Neuronal stem cell (in vitro differentiated cells): ENCODE data around the gene FYB2.

ENCODE experiments used
- DNase-seq: peaks from one replicate; pipeline ENCODE4 v3.0.0-alpha.2; 2013; ENCODE audit warnings: low spot score
- H2AFZ ChIP-seq: one replicate; pipeline ENCODE4 v1.6.1; 2013; ENCODE audit warnings: mild to moderate bottlenecking, low read length, inconsistent platforms
- H2AK5ac ChIP-seq: 2 replicates; pipeline ENCODE4 v1.6.1; 2013; ENCODE audit warnings: low read depth, mild to moderate bottlenecking, inconsistent platforms, low read length, moderate library complexity, mixed read lengths
- H2BK120ac ChIP-seq: 2 replicates; pipeline ENCODE4 v1.6.1; 2013; ENCODE audit warnings: low read depth, mild to moderate bottlenecking, inconsistent platforms, low read length, moderate library complexity, mixed read lengths
- H2BK12ac ChIP-seq: one replicate; pipeline ENCODE4 v1.6.1; 2013; ENCODE audit warnings: low read length, inconsistent platforms
- H2BK15ac ChIP-seq: 2 replicates; pipeline ENCODE4 v1.6.1; 2013; ENCODE audit warnings: mild to moderate bottlenecking, low read length, inconsistent platforms, mixed read lengths
- H2BK5ac ChIP-seq: one replicate; pipeline ENCODE4 v1.6.1; 2013; ENCODE audit warnings: inconsistent platforms, mild to moderate bottlenecking, low read length, moderate library complexity
- H3K14ac ChIP-seq: one replicate; pipeline ENCODE4 v1.6.1; 2013; ENCODE audit warnings: low read length, inconsistent platforms
- H3K18ac ChIP-seq: 2 replicates; pipeline ENCODE4 v1.6.1; 2013; ENCODE audit warnings: low read length, inconsistent platforms
- H3K23ac ChIP-seq: 2 replicates; pipeline ENCODE4 v1.6.1; 2013; ENCODE audit warnings: low read depth, mild to moderate bottlenecking, mixed read lengths, low read length, inconsistent platforms; ENCODE audit not compliant: poor library complexity
- H3K27ac ChIP-seq: replicated peaks from 3 replicates; pipeline ENCODE4 v1.5.1; 2013; ENCODE audit warnings: low read length, inconsistent platforms
- H3K27me3 ChIP-seq, 3 experiments: 2 replicates each; pipeline ENCODE4 v1.6.1; 2013; ENCODE audit warnings: low read length in 3 of 3, mild to moderate bottlenecking in 2 of 3, inconsistent platforms in 1 of 3, low read depth in 1 of 3, mixed read lengths in 1 of 3, moderate library complexity in 1 of 3; ENCODE audit not compliant: control insufficient read depth in 3 of 3, insufficient read depth in 3 of 3
- H3K36me3 ChIP-seq, 2 donors: replicated peaks in 1 of 2; 2 replicates each; pipeline ENCODE4 v1.6.1; 2013; ENCODE audit warnings: low read length in 2 of 2; ENCODE audit not compliant: control insufficient read depth in 2 of 2, insufficient read depth in 2 of 2
- H3K4ac ChIP-seq: 2 replicates; pipeline ENCODE4 v1.6.1; 2013; ENCODE audit warnings: inconsistent platforms, mild to moderate bottlenecking, low read length, moderate library complexity
- H3K4me1 ChIP-seq, 2 donors: 1 replicate in 1 of 2; 2 replicates in 1 of 2; pipeline ENCODE4 v1.6.1; 2013; ENCODE audit warnings: low read length in 2 of 2, low read depth in 1 of 2; ENCODE audit not compliant: control insufficient read depth in 2 of 2, insufficient read depth in 1 of 2
- H3K4me2 ChIP-seq: one replicate; pipeline ENCODE4 v1.6.1; 2013; ENCODE audit warnings: mild to moderate bottlenecking, low read length, inconsistent platforms; ENCODE audit not compliant: insufficient read depth, poor library complexity, severe bottlenecking
- H3K4me3 ChIP-seq, 2 donors: 2 replicates each; pipeline ENCODE4 v1.5.1; 2013; ENCODE audit warnings: low read length in 2 of 2, mild to moderate bottlenecking in 2 of 2, inconsistent platforms in 1 of 2, moderate library complexity in 1 of 2
- H3K79me1 ChIP-seq: one replicate; pipeline ENCODE4 v1.6.1; 2013; ENCODE audit warnings: low read depth, mild to moderate bottlenecking, inconsistent platforms, low read length, moderate library complexity
- H3K9ac ChIP-seq: one replicate; pipeline ENCODE4 v1.6.1; 2013; ENCODE audit warnings: mild to moderate bottlenecking, low read depth, low read length, inconsistent platforms; ENCODE audit not compliant: poor library complexity
- H3K9me3 ChIP-seq, 2 donors: replicated peaks in 1 of 2; 2 replicates each; pipeline versions ENCODE3 to v1.6.1; 2013; ENCODE audit warnings: low read length in 2 of 2, mild to moderate bottlenecking in 2 of 2, inconsistent platforms in 1 of 2, low read depth in 1 of 2, mixed read lengths in 1 of 2, moderate library complexity in 1 of 2; ENCODE audit not compliant: control insufficient read depth in 2 of 2, insufficient read depth in 1 of 2
- H4K8ac ChIP-seq: one replicate; pipeline ENCODE4 v1.6.1; 2013; ENCODE audit warnings: low read depth, mild to moderate bottlenecking, inconsistent platforms, low read length, moderate library complexity
- H4K91ac ChIP-seq: one replicate; pipeline ENCODE4 v1.6.1; 2013; ENCODE audit warnings: low read length, low read depth, mild to moderate bottlenecking, inconsistent platforms; ENCODE audit not compliant: poor library complexity
- WGBS, 2 donors: extraction: QIAGEN DNeasy Blood & Tissue Kit; methylation state at CpG; one replicate each; pipeline ENCODE4 v1.1.7; 2013; ENCODE audit warnings: missing lambda C conversion rate in 2 of 2, mixed read lengths in 1 of 2; ENCODE audit not compliant: insufficient read length in 2 of 2, insufficient replicate concordance in 1 of 2; ENCODE audit errors: extremely low coverage in 2 of 2; 5-methylcytosine and 5-hydroxymethylcytosine counted together

The FYB2 gene

DNA sequence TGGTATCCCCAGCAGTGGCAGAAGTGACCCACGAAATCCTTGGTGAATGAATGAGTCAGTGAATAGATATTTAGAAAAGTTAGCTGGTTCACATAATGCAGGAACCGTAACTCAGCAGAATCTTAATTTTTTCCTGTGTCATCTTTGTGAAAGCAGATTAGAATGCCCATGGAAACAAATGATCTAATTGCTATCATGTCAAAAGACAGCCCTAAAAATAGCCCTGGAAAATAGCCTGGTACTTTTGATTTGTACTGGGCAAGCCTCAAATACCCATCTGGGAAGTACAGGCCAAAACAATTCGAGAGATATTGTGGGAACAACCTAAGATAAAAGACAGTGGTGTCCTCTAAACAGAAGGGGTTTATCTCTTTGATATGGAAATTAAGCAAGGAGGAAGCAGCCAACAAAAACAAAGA lies 21.1 kb downstream of the FYB2 start:
- DNase-seq: no peak
- Histone ChIP-seq H2BK15ac (no peak overlapping the region), H3K4me3 (no peak overlapping the region), H3K36me3 (no peaks in the 10 kb centered on the region), H2AK5ac (no peak overlapping the region), H4K91ac (no peak overlapping the region), H3K14ac (no peak overlapping the region), H3K27me3 (peaks cover 0 to 5% (median 0%) of the 10 kb centered on the region in 3 experiments), H2BK12ac (no peak overlapping the region), H3K4me2 (no peak overlapping the region), H3K18ac (no peak overlapping the region), H3K4ac (no peak overlapping the region), H3K4me1 (peaks cover 0 to 6% of the 10 kb centered on the region in 2 donors), H4K8ac (no peak overlapping the region), H3K79me1 (no peaks in the 10 kb centered on the region), H3K9me3 (no peaks in the 10 kb centered on the region), H3K23ac (no peak overlapping the region), H3K9ac (no peak overlapping the region), H2BK5ac (no peak overlapping the region), H2BK120ac (no peak overlapping the region), H2AFZ (no peak overlapping the region), H3K27ac (no peak overlapping the region)
- WGBS, 2 donors: no CpG with 5 or more reads among the region's 3 CpGs

DNA sequence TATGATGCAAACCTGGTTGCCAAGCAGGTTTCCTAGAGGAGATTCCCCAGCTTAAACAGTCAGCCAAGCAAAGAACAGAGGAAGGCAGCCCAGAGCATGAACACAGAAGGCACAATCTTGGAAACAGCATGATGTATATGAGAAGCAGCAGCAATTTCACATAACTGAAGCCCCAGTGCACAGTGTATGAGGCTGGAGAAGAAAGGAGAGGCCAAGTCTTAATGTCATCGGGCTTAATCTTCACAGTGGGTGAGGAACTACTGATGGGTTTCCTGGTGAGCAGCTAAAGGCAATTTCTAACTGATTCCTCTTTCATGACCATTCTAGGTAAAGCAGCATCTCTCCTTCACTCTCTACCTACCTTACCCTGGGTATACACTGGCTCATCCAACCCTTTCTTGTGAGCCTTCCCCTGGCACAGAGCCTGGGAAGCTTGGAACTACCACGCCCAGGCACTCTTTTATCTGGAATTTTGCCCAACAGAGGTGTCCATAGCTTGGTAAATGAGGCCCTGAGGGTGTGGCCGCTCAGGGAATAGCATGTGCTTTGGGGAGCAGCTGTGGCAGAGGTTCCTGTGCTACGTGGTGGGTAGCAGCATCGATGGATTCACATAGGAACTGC lies 22.0 kb downstream of the FYB2 start:
- Histone ChIP-seq H2AK5ac (no peak overlapping the region), H3K9me3 (no peaks in the 10 kb centered on the region), H3K23ac (no peak overlapping the region), H3K4me3 (no peak overlapping the region), H4K91ac (no peak overlapping the region), H3K79me1 (no peaks in the 10 kb centered on the region), H3K36me3 (no peaks in the 10 kb centered on the region), H2BK5ac (no peak overlapping the region), H3K4ac (no peak overlapping the region), H3K4me2 (no peak overlapping the region), H4K8ac (no peak overlapping the region), H2BK15ac (no peak overlapping the region), H3K27ac (no peak overlapping the region), H3K4me1 (peaks cover 0 to 6% of the 10 kb centered on the region in 2 donors), H3K14ac (no peak overlapping the region), H2AFZ (no peak overlapping the region), H3K27me3 (peaks cover 0 to 5% (median 0%) of the 10 kb centered on the region in 3 experiments), H3K18ac (no peak overlapping the region), H2BK120ac (no peak overlapping the region), H3K9ac (no peak overlapping the region), H2BK12ac (no peak overlapping the region)
- no CpG with 5 or more reads among the region's 5 CpGs for WGBS, 2 donors
- no peak for DNase-seq

DNA sequence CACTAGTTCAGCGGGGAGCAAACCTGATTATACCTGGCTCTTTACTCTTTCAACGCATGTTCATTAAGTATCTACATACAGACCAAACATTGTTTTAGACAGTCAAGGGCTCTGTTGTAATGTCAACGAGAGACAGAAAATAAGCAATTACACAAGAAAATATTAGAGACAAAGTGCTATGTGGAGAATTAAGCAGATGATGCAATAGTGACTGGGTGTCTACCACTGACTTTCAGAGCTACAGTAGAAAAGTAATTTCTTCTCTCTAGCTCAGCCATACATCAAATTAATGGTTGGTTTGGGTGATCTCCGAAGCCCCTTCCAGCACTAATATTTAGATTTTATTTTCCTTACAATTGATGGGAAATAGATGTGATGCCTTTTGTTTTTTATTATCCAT lies 23.3 kb downstream of the FYB2 start:
- no peak for DNase-seq
- Histone ChIP-seq H2AK5ac (no peak overlapping the region), H3K27ac (no peak overlapping the region), H3K4me3 (no peak overlapping the region), H4K91ac (no peak overlapping the region), H3K9ac (no peak overlapping the region), H3K79me1 (no peaks in the 10 kb centered on the region), H2BK15ac (no peak overlapping the region), H3K9me3 (no peaks in the 10 kb centered on the region), H2BK5ac (no peak overlapping the region), H3K36me3 (no peaks in the 10 kb centered on the region), H3K27me3 (peaks cover 0 to 5% (median 0%) of the 10 kb centered on the region in 3 experiments), H3K4ac (no peak overlapping the region), H2BK12ac (no peak overlapping the region), H2BK120ac (no peak overlapping the region), H3K14ac (no peak overlapping the region), H3K23ac (no peak overlapping the region), H4K8ac (no peak overlapping the region), H3K18ac (no peak overlapping the region), H3K4me1 (peaks cover 0 to 6% of the 10 kb centered on the region in 2 donors), H2AFZ (no peak overlapping the region), H3K4me2 (no peak overlapping the region)
- no CpG with 5 or more reads among the region's 4 CpGs for WGBS, 2 donors

DNA sequence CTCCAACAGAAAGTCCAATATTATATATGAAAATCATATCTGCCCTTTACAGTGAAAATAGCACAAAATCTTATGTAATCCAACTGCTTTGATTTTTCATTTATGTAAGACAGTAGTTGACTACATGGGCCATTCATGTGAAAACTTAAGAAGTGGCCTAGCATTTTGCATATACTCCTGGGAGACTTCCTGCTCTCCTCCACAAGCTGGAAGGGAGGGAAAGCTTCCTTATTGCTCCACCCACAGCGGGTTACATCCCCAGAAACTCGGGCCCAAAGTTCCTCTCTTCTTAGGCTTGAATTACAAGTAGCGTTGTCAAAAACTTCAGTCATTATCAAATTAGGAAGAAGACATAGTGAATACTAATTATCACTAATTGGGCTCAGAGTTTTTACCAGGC lies 29.2 kb downstream of the FYB2 start:
- no peak overlapping the region for H3K9ac ChIP-seq
- H3K4me1 ChIP-seq: peaks cover 0 to 6% of the 10 kb centered on the region in 2 donors
- no peak overlapping the region for H3K27ac ChIP-seq
- no peaks in the 10 kb centered on the region for H3K79me1 ChIP-seq
- no peak for DNase-seq
- H4K8ac ChIP-seq: no peak overlapping the region
- H4K91ac ChIP-seq: no peak overlapping the region
- no peaks in the 10 kb centered on the region for H3K36me3 ChIP-seq
- no peak overlapping the region for H2AFZ ChIP-seq
- no peaks in the 10 kb centered on the region for H3K9me3 ChIP-seq
- no CpG with 5 or more reads among the region's 3 CpGs for WGBS, 2 donors
- no peak overlapping the region for H3K4me3 ChIP-seq
- no peak overlapping the region for H3K4ac ChIP-seq
- no peak overlapping the region for H3K14ac ChIP-seq
- no peak overlapping the region for H3K4me2 ChIP-seq
- H2BK120ac ChIP-seq: no peak overlapping the region
- H3K18ac ChIP-seq: no peak overlapping the region
- H2AK5ac ChIP-seq: no peak overlapping the region
- H2BK15ac ChIP-seq: no peak overlapping the region
- no peak overlapping the region for H2BK12ac ChIP-seq
- H3K23ac ChIP-seq: no peak overlapping the region
- H2BK5ac ChIP-seq: no peak overlapping the region
- H3K27me3 ChIP-seq: peaks cover 0 to 12% (median 0%) of the 10 kb centered on the region in 3 experiments
